Heart left ventricle (tissue), 16 donors: ENCODE data around the gene ENTPD3. TPM values are rescaled to one million over a fixed set of nuclear protein-coding genes. Genes with fewer than 3 reads are reported as not detected.
A peak's percentile ranks its signal among the peaks of the same experiment; 100 is the strongest.
"Not testable (repeated sequence)": the region's sequence is repeated elsewhere in the genome, so short reads cannot be mapped to it uniquely, and the experiment has no call there.

Experiments used
- ATAC-seq, 4 donors: fragments of 200-7000 bp; cut with Tn5 transposase; one replicate each; pipeline ENCODE4 v1.9.1; 2020 to 2022; ENCODE audit warnings: moderate library complexity in 4 of 4, mild to moderate bottlenecking in 3 of 4, moderate number of reproducible peaks in 1 of 4
- DNase-seq, 5 donors: peaks; one replicate each; pipeline ENCODE4 v3.0.0-alpha.2; 2020
- H3K27ac ChIP-seq, 12 donors: fragments of 200-600 bp; sonication (generic) in 4 of 12; one replicate each; pipeline versions ENCODE4 v1.5.0 to v1.8.0; 2016 to 2022; ENCODE audit warnings: mild to moderate bottlenecking in 2 of 12
- H3K27me3 ChIP-seq, 9 donors: fragments of 200-600 bp; sonication (generic) in 2 of 9; one replicate each; pipeline versions ENCODE4 v1.5.1 to v1.8.0; 2016 to 2022; ENCODE audit warnings: mild to moderate bottlenecking in 3 of 9
- H3K36me3 ChIP-seq, 9 donors: fragments of 200-600 bp; sonication (generic) in 2 of 9; one replicate each; pipeline versions ENCODE4 v1.5.0 to v1.8.0; 2018 to 2022; ENCODE audit warnings: mild to moderate bottlenecking in 2 of 9
- H3K4me1 ChIP-seq, 12 donors: fragments of 200-600 bp; sonication (generic) in 4 of 12; one replicate each; pipeline versions ENCODE4 v1.5.0 to v1.8.0; 2016 to 2022; ENCODE audit warnings: mild to moderate bottlenecking in 3 of 12
- H3K4me3 ChIP-seq, 12 donors: fragments of 200-600 bp; sonication (generic) in 4 of 12; one replicate each; pipeline versions ENCODE4 v1.5.0 to v1.8.0; 2017 to 2022; ENCODE audit warnings: mild to moderate bottlenecking in 9 of 12, moderate library complexity in 4 of 12
- H3K9me3 ChIP-seq, 12 donors: fragments of 200-600 bp; sonication (generic) in 4 of 12; one replicate each; pipeline versions ENCODE4 v1.5.0 to v1.8.0; 2016 to 2022; ENCODE audit warnings: mild to moderate bottlenecking in 1 of 12
- CTCF ChIP-seq, 12 donors: fragments of 200-600 bp; sonication (generic) in 4 of 12; IDR thresholded peaks; one replicate each; pipeline versions ENCODE4 v1.5.0 to v1.8.0; 2018 to 2022; ENCODE audit warnings: antibody characterized with exemption in 12 of 12, mild to moderate bottlenecking in 5 of 12
- POLR2A ChIP-seq, 2 donors: fragments of 450-650 bp; IDR thresholded peaks; one replicate each; pipeline ENCODE4 v1.6.1; 2017; ENCODE audit warnings: antibody characterized with exemption in 2 of 2, mild to moderate bottlenecking in 2 of 2, moderate library complexity in 2 of 2
- WGBS, 4 donors: extraction: QIAGEN DNeasy Blood & Tissue Kit in 2 of 4; methylation state at CpG; one replicate each; pipeline versions ENCODE4 v1.1.5 to v1.1.7; 2013 to 2018; 5-methylcytosine and 5-hydroxymethylcytosine counted together
- intact Hi-C, 10 donors: fragments of 100-400 bp; cut with DNase I; formaldehyde crosslinking; loops; one replicate each; pipeline versions ENCODE4 v1.11.1 to v1.14.2; 2022
- polyA plus RNA-seq, 2 donors: library from polyadenylated mRNA; stranded (reverse); fragments of 200-250 nt; gene quantifications; one replicate each; pipeline ENCODE4 v1.2.3, GENCODE V29; 2013
- total RNA-seq, 9 donors: library from RNA; depleted of rRNA in 2 of 9; stranded (reverse); fragments of >200 nt in 2 of 9; fragmentation: NEBNext Ultra II Directional in 3 of 9; extraction: Animal tissue kit (Norgen Biotek cat#: 25700) in 3 of 9; gene quantifications; one replicate each; pipeline versions ENCODE4 v1.1.0 to v1.2.4, GENCODE V29; 2016 to 2023
- donor health status: ischemic (EF 13 %, LVEDD 7.1; RV severe dilation, severe dysfunction).
- donor health status: healthy with polysubstance abuse.
- donor health status: DM: no; HTN: yes; CAD: no.
- donor health status: DM: no; HTN: no; CAD: no.
- donor health status: ischemic (EF 25% LVEDD 6.9; RV normal size, moderate dysfunction).
- donor health status: ischemic (EF 25% LVEDD 5.7; RV mildly dilated, moderate dysfunction).
- donor health status: healthy.
- donor health status: DM: yes; HTN: yes; CAD: no.
- donor health status: ischemic (EF 35%, LVEDD 5.7; RV mildly dilated, moderate dysfunction).
- donor health status: nonischemic (EF 11% LVEDD 7.7; RV severe dilation, severe dysfunction).
- donor health status: DM: yes; HTN: yes; CAD: no.
- donor health status: PGD.
- donor health status: ischemic (EF 29% LVEDD 5.4; RV normal size, mild dysfunction).
- donor health status: nonischemic (EF 23%, LVEDD 6.1; RV moderate dilation, normal function).

ENTPD3 gene
- total and polyA plus RNA-seq, 11 donors, result 0.12 to 0.83 (median 0.32) TPM

DNA sequence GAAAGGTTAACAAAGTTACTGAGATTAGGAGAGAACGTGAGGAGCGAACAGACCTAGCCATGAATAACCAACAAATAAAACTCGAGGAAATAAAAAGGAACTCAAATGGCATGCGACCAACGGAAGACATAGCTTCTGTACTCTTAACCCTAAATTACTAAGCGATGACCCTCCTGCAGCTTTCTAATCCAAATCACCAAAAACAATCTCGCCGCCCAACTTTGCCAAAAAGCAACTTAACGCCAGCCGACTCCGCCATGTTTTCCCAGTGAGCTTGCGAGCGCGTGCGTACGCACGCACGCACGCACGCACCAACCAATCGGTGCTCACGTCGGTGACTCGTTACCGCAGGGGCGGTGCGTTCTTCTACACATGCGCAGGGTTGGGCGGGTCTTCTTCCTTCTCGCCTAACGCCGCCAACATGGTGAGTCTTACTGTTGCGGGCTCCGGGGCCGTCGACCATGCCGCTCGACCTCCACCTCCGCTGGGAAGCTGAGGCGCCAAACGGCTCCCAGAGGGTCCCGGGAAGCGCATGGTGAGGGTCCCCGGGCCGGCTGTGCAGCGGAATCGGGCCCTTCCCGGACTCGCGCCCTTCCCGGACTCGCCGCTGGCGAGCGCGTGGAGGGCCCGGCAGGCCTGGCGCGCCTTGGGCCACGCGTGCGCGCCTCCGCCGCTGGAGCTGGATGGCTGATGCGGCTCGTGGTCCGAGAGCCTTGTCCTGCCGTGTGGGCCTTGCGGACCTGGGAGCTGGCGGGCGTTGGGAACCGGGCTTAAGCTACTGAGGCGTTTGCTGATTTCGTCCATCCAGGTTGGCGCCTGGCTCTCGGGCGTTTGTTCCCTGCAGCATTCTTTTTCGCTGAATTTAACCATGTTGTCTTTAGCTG is 70.2 kb downstream of the ENTPD3 start, which contains the start of gene RPL14:
RPL14 (plus strand) TSS at position 400 of the 884 bp plus-strand sequence; CDS start at position 533, 133 bp downstream.
- H3K4me1 ChIP-seq, result peaks cover 11 to 38% (median 27%) of the 10 kb centered on the region in 12 donors

DNA sequence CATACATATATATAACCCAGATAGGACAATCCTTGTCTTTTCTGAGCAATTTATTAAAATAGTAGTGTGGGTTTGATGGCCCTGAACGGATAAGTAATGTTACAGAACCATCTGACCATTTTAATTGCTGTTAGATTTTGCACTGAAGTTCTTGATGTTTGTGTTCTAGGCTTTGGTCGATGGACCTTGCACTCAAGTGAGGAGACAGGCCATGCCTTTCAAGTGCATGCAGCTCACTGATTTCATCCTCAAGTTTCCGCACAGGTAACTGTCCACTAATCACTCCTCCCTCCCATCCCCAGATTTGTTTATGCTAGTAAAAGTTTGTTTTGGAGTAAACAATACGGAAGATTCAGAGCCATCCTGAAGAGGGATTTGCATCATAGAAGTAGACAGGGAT is 71.5 kb downstream of the ENTPD3 start:
- no peak overlapping the region for H3K27ac ChIP-seq
- no peak for DNase-seq
- H3K27me3 ChIP-seq, result no peaks in the 10 kb centered on the region
- WGBS, 4 donors, result 92 to 97% (median 95%) methylated on average over 4 of the region's 4 CpGs
- peaks cover 9 to 32% (median 22%) of the 10 kb centered on the region in 12 donors for H3K4me1 ChIP-seq
- ATAC-seq, result no peak
- H3K9me3 ChIP-seq, result no peaks in the 10 kb centered on the region
- TF ChIP-seq POLR2A (IDR thresholded peaks at IDR 0.05), result no peak
- TF ChIP-seq CTCF (IDR thresholded peaks at IDR 0.05), result no peak
- peaks cover 4 to 56% (median 52%) of the 10 kb centered on the region in 9 donors for H3K36me3 ChIP-seq
- peak overlapping the region in 9 of 12 donors; percentile 70 to 99 (median 93) for H3K4me3 ChIP-seq
- intact Hi-C loops, result loop anchor here in 9 of 10 donors (5.0 to 10.0 kb wide), 6 partner anchors 64 to 254 kb away; partner anchors contain the start of gene ZNF621 (in 4 of the 9)

More for the DNA sequence above, 70.2 kb downstream of the ENTPD3 start, which contains the start of gene RPL14:
- peak; percentile 96 to 98 (median 96) for DNase-seq
- H3K36me3 ChIP-seq, result peaks cover 2 to 43% (median 39%) of the 10 kb centered on the region in 9 donors
- no peaks in the 10 kb centered on the region for H3K27me3 ChIP-seq
- peak within 1 kb of the TSS; percentile 73 to 93 (median 88) for H3K27ac ChIP-seq
- peak; percentile 86 to 92 (median 89) for ATAC-seq
- TF ChIP-seq POLR2A (IDR thresholded peaks at IDR 0.05) (peak; percentile 36 to 89), CTCF (IDR thresholded peaks at IDR 0.05) (no peak)
- WGBS, 4 donors, result 0 to 1% (median 0%) methylated on average over 32 to 79 of the region's 79 CpGs
- peak within 1 kb of the TSS; percentile 53 to 99 (median 88) for H3K4me3 ChIP-seq
- H3K9me3 ChIP-seq, result no peaks in the 10 kb centered on the region
- intact Hi-C loops, result loop anchor here in 9 of 10 donors (2.0 to 10.0 kb wide), 7 partner anchors 65 to 252 kb away; partner anchors contain the start of gene ZNF621 (in 5 of the 9)

DNA sequence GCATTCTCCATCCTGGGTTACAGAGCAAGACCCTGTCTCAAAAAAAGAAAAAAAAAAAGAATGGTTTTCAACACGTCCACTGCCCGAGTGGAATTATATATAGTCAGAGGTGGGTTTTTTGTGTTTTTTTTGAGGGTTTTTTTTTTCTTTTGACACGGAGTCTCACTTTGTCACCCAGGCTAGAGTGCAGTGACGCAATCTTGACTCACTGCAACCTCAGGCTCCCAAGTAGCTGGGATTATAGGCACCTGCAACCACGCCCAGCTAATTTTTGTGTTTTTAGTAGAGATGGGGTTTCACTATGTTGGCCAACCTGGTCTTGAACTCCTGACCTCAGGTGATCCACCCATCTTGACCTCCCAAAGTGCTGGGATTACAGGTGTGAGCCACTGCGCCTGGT is 73.5 kb downstream of the ENTPD3 start:
- H3K27me3 ChIP-seq, H3K9me3 ChIP-seq, intact Hi-C loops, H3K27ac ChIP-seq, H3K4me3 ChIP-seq, ATAC-seq, DNase-seq: not testable (repeated sequence)
- H3K4me1 ChIP-seq, result peaks cover 5 to 32% (median 18%) of the 10 kb centered on the region in 12 donors
- peaks cover 6 to 74% (median 68%) of the 10 kb centered on the region in 9 donors for H3K36me3 ChIP-seq
- 85 to 88% (median 87%) methylated on average over 6 of the region's 6 CpGs for WGBS, 4 donors

DNA sequence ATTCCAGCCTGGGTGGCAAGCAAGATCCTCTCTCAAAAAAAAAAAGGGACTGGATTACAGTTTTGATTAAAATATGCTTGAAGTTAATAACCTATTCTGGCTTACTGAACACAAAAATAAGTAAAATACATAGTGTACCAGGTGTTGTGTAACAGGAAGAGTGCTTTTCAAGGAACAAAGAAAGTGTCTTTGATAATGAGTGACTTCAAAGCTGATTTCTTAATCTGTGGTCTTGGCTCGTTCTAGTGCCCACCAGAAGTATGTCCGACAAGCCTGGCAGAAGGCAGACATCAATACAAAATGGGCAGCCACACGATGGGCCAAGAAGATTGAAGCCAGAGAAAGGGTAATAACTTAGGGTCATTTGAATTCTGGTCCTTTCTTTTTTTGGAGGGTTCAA is 74.2 kb downstream of the ENTPD3 start:
- TF ChIP-seq POLR2A (IDR thresholded peaks at IDR 0.05) (no peak), CTCF (IDR thresholded peaks at IDR 0.05) (no peak)
- Histone ChIP-seq H3K4me3 (no peak overlapping the region), H3K36me3 (peaks cover 6 to 80% (median 68%) of the 10 kb centered on the region in 9 donors), H3K9me3 (no peaks in the 10 kb centered on the region), H3K27ac (no peak overlapping the region), H3K4me1 (peaks cover 5 to 31% (median 18%) of the 10 kb centered on the region in 12 donors), H3K27me3 (no peaks in the 10 kb centered on the region)
- WGBS, 4 donors, result 71 to 78% (median 73%) methylated on average over 3 of the region's 3 CpGs
- no peak for DNase-seq
- intact Hi-C loops, result no loop called here
- ATAC-seq, result no peak

DNA sequence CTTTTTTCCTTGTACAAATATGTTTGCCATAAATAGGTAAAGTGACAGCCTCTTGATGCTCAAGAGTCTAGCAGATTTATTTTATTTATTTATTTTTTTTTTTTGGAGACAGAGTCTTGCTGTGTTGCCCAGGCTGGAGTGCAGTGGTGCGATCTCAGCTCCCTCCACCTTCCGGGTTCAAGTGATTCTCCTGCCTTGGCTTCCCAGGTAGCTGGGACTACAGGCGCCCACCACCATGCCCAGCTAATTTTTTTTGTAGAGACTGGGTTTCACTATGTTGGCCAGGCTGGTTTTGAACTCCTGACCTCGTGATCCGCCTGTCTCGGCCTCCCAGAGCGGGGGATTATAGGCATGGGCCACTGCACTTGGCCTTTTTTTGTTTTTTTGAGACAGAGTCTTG is 75.9 kb downstream of the ENTPD3 start:
- H3K36me3 ChIP-seq, result peaks cover 6 to 90% (median 68%) of the 10 kb centered on the region in 9 donors
- intact Hi-C loops, H3K27me3 ChIP-seq, H3K9me3 ChIP-seq, ATAC-seq, H3K4me3 ChIP-seq, H3K27ac ChIP-seq, DNase-seq: not testable (repeated sequence)
- 87 to 97% (median 96%) methylated on average over 7 of the region's 7 CpGs for WGBS, 4 donors
- peaks cover 5 to 23% (median 14%) of the 10 kb centered on the region in 12 donors for H3K4me1 ChIP-seq
